Smooth muscle cell (in vitro differentiated cells): Measurements from ENCODE around the gene EPOP. TPM values are rescaled to one million over a fixed set of nuclear protein-coding genes. Genes with fewer than 3 reads are reported as not detected.
"Not testable (repeated sequence)": the region's sequence is repeated elsewhere in the genome, so short reads cannot be mapped to it uniquely, and the experiment has no call there.

ENCODE experiments used
- DNase-seq: peaks from one replicate; lab custom pipeline; 2025; ENCODE audit not compliant: unreplicated experiment; lab: John Stamatoyannopoulos, UW
- H2AFZ ChIP-seq: fragments of 200-600 bp; sonication (generic); 2 replicates; pipeline ENCODE4 v1.6.0; 2016; ENCODE audit warnings: antibody characterized with exemption, low read depth, mild to moderate bottlenecking
- H3F3A ChIP-seq: fragments of 200-600 bp; sonication (generic); 2 replicates; pipeline ENCODE4 v1.6.0; 2017; ENCODE audit warnings: antibody characterized with exemption, low read depth
- H3K27ac ChIP-seq: fragments of 200-600 bp; sonication (generic); 2 replicates; pipeline ENCODE4 v1.5.1; 2016; ENCODE audit warnings: low read depth, mild to moderate bottlenecking
- H3K27me3 ChIP-seq: fragments of 200-600 bp; sonication (generic); 2 replicates; pipeline ENCODE4 v1.6.1; 2016; ENCODE audit warnings: low read depth, mild to moderate bottlenecking
- H3K36me3 ChIP-seq: fragments of 200-600 bp; sonication (generic); 2 replicates; pipeline ENCODE4 v1.5.1; 2016; ENCODE audit warnings: low read depth
- H3K4me1 ChIP-seq: fragments of 200-600 bp; sonication (generic); 2 replicates; pipeline ENCODE4 v1.5.1; 2016; ENCODE audit warnings: low read depth
- H3K4me2 ChIP-seq: fragments of 200-600 bp; sonication (generic); 2 replicates; pipeline ENCODE4 v1.6.0; 2016; ENCODE audit warnings: mild to moderate bottlenecking
- H3K4me3 ChIP-seq: fragments of 200-600 bp; sonication (generic); 2 replicates; pipeline ENCODE4 v1.5.1; 2016; ENCODE audit warnings: mild to moderate bottlenecking
- H3K79me2 ChIP-seq: fragments of 200-600 bp; sonication (generic); 2 replicates; pipeline ENCODE4 v1.6.0; 2016; ENCODE audit warnings: low read depth, mild to moderate bottlenecking
- H3K9ac ChIP-seq: fragments of 200-600 bp; sonication (generic); 2 replicates; pipeline ENCODE4 v1.6.0; 2016; ENCODE audit warnings: low read depth
- H3K9me3 ChIP-seq: fragments of 200-600 bp; sonication (generic); replicated peaks from 2 replicates; pipeline ENCODE4 v1.5.1; 2016; ENCODE audit warnings: low read depth
- H4K20me1 ChIP-seq: fragments of 200-600 bp; sonication (generic); 2 replicates; pipeline ENCODE4 v1.6.0; 2016; ENCODE audit warnings: low read depth
- WGBS: methylation state at CpG from one replicate; pipeline ENCODE4 v1.1.7; 2016; ENCODE audit warnings: low lambda C conversion rate; 5-methylcytosine and 5-hydroxymethylcytosine counted together
- polyA plus RNA-seq: library from polyadenylated mRNA; unstranded; fragments of >200 nt; fragmentation: Nextera tagmentation; extraction: Ambion mirVana; gene quantifications from 2 replicates; pipeline ENCODE4 v1.2.1, GENCODE V29; 2016
- total RNA-seq: library from RNA; depleted of rRNA; stranded (reverse); fragments of >200 nt; gene quantifications from 2 replicates; pipeline ENCODE4 v1.2.3, GENCODE V29; 2014
- TF ChIP-seq, protein P1 (sequence below): fragments of 200-600 bp; sonication (generic); IDR thresholded peaks from 2 replicates; pipeline ENCODE4 v1.5.1; 2017; ENCODE audit warnings: borderline replicate concordance, mild to moderate bottlenecking, antibody characterized with exemption; ENCODE audit not compliant: insufficient read depth, poor library complexity, severe bottlenecking

The EPOP gene
- total and polyA plus RNA-seq, 2 experiments from 2014 or later = 0.40 to 0.85 TPM

- WGBS = 93% methylated on average over 6 of the region's 6 CpGs
Observed at GRCh38 chr17:38632334-38632733, 42.4 kb downstream of the EPOP start.

GRCh38 chr17:38628441-38628840 is 46.3 kb downstream of the EPOP start:
- Histone ChIP-seq H3K9ac (no peak overlapping the region), H3K4me2 (no peak overlapping the region), H3F3A (no peaks in the 10 kb centered on the region), H3K27ac (no peak overlapping the region), H2AFZ (no peak overlapping the region), H3K27me3 (no peaks in the 10 kb centered on the region), H3K9me3 (no peaks in the 10 kb centered on the region), H3K36me3 (no peaks in the 10 kb centered on the region), H3K79me2 (no peaks in the 10 kb centered on the region), H3K4me3 (no peak overlapping the region), H3K4me1 (no peaks in the 10 kb centered on the region), H4K20me1 (no peaks in the 10 kb centered on the region)
- TF ChIP-seq, protein P1, sequence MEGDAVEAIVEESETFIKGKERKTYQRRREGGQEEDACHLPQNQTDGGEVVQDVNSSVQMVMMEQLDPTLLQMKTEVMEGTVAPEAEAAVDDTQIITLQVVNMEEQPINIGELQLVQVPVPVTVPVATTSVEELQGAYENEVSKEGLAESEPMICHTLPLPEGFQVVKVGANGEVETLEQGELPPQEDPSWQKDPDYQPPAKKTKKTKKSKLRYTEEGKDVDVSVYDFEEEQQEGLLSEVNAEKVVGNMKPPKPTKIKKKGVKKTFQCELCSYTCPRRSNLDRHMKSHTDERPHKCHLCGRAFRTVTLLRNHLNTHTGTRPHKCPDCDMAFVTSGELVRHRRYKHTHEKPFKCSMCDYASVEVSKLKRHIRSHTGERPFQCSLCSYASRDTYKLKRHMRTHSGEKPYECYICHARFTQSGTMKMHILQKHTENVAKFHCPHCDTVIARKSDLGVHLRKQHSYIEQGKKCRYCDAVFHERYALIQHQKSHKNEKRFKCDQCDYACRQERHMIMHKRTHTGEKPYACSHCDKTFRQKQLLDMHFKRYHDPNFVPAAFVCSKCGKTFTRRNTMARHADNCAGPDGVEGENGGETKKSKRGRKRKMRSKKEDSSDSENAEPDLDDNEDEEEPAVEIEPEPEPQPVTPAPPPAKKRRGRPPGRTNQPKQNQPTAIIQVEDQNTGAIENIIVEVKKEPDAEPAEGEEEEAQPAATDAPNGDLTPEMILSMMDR = no peak
- no peak for DNase-seq
- WGBS = 99% methylated on average over 3 of the region's 3 CpGs

More at GRCh38 chr17:38632334-38632733, 42.4 kb downstream of the EPOP start:
- Histone ChIP-seq H3K36me3 (no peaks in the 10 kb centered on the region), H3K9me3 (no peaks in the 10 kb centered on the region), H4K20me1 (no peaks in the 10 kb centered on the region), H2AFZ (no peak overlapping the region), H3F3A (no peaks in the 10 kb centered on the region), H3K4me1 (no peaks in the 10 kb centered on the region), H3K4me2 (no peak overlapping the region), H3K27ac (no peak overlapping the region), H3K27me3 (no peaks in the 10 kb centered on the region), H3K9ac (no peak overlapping the region), H3K79me2 (no peaks in the 10 kb centered on the region), H3K4me3 (no peak overlapping the region)
- no peak for DNase-seq
- TF ChIP-seq, protein P1 = no peak

GRCh38 chr17:38627957-38628356 is 46.8 kb downstream of the EPOP start:
- H3K79me2 ChIP-seq = no peaks in the 10 kb centered on the region

GRCh38 chr17:38626606-38627226 is 48.0 kb downstream of the EPOP start:
- H3K27me3 ChIP-seq, H3K4me3 ChIP-seq, H2AFZ ChIP-seq, H3K9ac ChIP-seq, H3K79me2 ChIP-seq, H3K9me3 ChIP-seq, H3K4me1 ChIP-seq, H3F3A ChIP-seq, H3K4me2 ChIP-seq, H3K36me3 ChIP-seq, H4K20me1 ChIP-seq, H3K27ac ChIP-seq, DNase-seq: not testable (repeated sequence)
- 95% methylated on average over 6 of the region's 6 CpGs for WGBS

More at GRCh38 chr17:38627957-38628356, 46.8 kb downstream of the EPOP start:
- no peak for DNase-seq
- Histone ChIP-seq H3K9me3 (no peaks in the 10 kb centered on the region), H3K9ac (no peak overlapping the region), H3K4me1 (no peaks in the 10 kb centered on the region), H2AFZ (no peak overlapping the region), H4K20me1 (no peaks in the 10 kb centered on the region), H3K36me3 (no peaks in the 10 kb centered on the region), H3F3A (no peaks in the 10 kb centered on the region), H3K4me2 (no peak overlapping the region), H3K27ac (no peak overlapping the region), H3K4me3 (no peak overlapping the region), H3K27me3 (no peaks in the 10 kb centered on the region)
- TF ChIP-seq, protein P1 = no peak
- 100% methylated on average over 2 of the region's 2 CpGs for WGBS
